Gastrocnemius medialis (tissue), 4 donors: ENCODE results near the gene TBC1D8.

Source experiments
- CTCF ChIP-seq, 5 experiments: fragments of 450-650 bp in 3 of 5; fragments of 200-600 bp in 2 of 5; sonication (generic) in 2 of 5; IDR thresholded peaks in 4 of 5; conservative IDR thresholded peaks in 1 of 5; 1 replicate in 4 of 5; 2 replicates in 1 of 5; pipeline ENCODE4 v1.5.1; 2016 to 2019; ENCODE audit warnings: antibody characterized with exemption in 5 of 5, mild to moderate bottlenecking in 3 of 5, moderate library complexity in 3 of 5
- POLR2A ChIP-seq, 2 donors: fragments of 450-650 bp; IDR thresholded peaks; one replicate each; pipeline ENCODE4 v1.6.1; 2017; ENCODE audit warnings: antibody characterized with exemption in 2 of 2, mild to moderate bottlenecking in 2 of 2, moderate library complexity in 2 of 2

- TF ChIP-seq POLR2A (IDR thresholded peaks at IDR 0.05) (no peak), CTCF (IDR thresholded peaks at IDR 0.05 in 4 of 5, conservative IDR thresholded peaks at IDR 0.05 in 1 of 5) (no peak)
Measured at GRCh38 chr2:101047774-101048173, 103.4 kb downstream of the TBC1D8 start.
